GM18517 (cell line): Measurements from ENCODE around the gene ZC3HAV1.
"Not testable (repeated sequence)": the region's sequence is repeated elsewhere in the genome, so short reads cannot be mapped to it uniquely, and the experiment has no call there.

Experiments used
- ATAC-seq: cut with Tn5 transposase; IDR thresholded peaks from one replicate; pipeline ENCODE4 v1.9.1; 2021; ENCODE audit warnings: mild to moderate bottlenecking, moderate library complexity; ENCODE audit not compliant: unreplicated experiment

The ZC3HAV1 gene

DNA sequence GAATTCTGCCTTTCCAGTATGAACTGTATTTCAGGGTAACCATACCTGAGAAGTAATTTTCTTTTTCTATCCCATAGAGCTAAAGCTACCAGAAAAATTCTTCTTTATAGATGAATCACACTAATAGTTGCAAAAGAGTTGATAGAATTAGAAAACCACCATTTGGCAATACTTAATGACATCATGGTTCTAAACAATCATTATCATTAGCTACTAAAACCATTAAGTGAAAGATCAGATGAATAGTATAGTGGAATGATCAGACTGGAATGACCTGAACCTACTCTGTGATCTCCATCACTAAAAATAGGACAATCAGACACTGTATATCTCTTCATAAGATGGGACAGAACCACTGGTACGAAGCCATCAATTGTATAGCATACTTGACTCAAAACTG, 53.8 kb downstream of the ZC3HAV1 start:
- no peak for ATAC-seq

GRCh38 chr7:139054656-139055055, 54.9 kb downstream of the ZC3HAV1 start:
- ATAC-seq, result not testable (repeated sequence)

DNA sequence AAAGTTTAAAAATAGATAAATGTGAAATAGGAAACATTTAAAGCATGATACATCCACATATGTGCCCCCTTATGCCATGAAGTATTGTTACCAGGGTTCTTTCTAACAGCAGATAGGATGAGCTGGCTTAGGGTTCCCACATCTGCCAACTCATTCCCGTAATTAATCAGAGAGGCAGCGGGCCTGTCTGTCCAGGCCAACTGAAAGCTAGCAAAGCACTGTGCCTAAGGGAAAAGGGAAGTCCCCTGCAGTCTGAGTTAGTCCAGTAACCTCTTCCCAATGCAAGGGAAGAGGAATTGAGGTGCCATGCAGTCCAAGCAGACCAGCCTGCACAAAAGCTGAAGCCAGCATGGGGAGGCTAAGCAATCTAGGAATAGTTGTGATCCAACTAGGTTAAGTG, 55.4 kb downstream of the ZC3HAV1 start:
- ATAC-seq, result no peak

DNA sequence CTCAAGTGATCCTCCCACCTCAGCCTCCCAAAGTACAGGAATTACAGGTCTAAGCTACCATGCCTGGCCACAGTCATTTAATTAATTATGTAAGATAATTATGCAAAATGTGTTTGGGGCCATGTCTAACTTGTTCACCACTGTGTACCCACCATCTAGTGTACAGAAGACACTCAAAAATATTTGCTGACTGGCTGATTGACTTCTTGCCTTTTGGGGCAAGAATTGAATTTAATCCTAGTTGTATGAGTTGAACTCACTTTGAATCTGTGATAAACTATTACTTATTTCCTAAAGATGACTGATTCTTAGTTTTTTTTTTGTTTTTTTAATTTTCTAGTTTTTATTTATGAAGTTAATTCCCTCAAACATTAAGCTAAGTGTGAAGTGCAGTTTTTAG, 57.9 kb downstream of the ZC3HAV1 start:
- no peak for ATAC-seq

- ATAC-seq, result no peak
Observed at GRCh38 chr7:139049936-139050335, 59.6 kb downstream of the ZC3HAV1 start.

DNA sequence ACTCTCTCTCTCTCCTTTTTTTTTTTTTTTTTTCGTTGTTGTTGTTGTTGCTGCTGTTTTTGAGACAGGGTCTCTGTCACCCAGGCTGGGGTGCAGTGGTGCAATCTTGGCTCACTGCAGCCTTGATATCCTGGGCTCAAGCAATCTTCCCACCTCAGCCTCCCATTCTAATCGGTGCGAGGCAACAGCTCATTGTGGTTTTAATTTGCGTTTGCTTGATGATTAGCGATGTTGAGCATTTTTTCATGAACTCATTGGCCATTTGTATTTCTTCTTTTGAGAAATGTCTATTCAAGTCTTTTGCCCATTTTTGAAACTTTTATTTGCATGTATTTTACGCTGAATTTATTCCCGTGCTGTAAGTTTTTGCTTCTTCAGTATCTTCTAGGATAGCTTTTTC, 60.4 kb downstream of the ZC3HAV1 start:
- ATAC-seq, result no peak

DNA sequence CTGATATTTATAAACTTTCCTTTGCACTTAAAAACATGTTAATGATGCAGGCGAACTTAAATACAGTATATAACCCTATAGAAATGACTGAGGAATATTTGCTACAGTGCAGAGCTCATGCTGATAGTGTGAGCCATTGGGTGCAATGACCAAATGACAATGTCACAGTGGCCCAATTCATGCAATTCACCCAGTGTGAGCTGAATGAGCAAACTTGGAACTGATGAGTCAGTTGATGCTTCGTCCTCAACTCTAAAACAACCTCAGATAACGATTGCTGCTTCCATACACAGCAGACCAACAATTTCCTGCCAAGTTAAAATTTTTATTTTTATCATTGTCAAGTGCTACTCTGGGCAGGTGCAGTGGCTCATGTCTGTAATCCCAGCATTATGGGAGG, 61.5 kb downstream of the ZC3HAV1 start:
- ATAC-seq, result no peak

GRCh38 chr7:139046143-139046542, 63.4 kb downstream of the ZC3HAV1 start:
- no peak for ATAC-seq

DNA sequence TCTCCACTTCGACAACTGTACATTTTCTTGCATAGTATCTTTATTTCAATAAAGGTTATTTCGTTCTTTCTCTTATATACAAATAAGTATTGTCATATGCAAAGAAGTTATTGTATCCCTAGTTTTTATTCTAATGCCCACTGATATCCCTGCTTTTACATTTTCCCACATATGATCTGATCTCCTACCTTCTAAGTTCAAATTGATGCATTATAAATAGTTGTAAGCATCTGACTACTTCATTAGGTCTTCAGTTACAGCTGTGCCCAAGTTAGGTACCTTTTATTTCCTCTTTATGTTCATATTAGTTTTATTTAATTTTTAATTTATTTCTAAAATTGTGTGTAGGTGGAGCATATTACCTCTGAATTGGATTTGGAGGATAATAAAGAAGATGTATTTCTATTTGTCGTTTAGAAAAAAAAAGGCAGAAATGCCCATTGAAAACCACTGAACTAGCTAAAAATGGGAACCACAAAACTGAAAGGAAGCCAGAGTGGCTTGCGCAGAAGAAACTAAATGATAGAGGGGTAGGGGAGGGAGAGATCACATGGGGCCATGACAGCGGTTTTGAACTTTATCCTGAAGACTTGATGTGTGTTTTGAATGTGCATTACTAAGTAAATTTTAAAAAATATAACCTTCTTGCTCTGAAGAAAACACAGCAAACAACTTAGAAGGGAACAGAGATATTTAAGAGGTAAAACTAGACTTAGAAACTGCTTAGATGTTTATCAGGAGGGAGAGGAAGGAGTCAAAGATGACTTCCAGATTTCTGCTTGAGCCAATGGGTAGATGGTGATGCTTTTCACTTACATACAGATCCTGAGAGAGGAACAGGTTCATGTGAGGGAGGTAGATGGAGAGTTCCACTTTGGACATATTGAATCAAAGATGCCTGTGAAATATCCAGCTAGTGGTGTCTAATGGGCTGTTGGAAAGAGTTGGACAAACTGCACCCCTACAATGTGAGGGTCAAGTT, 64.4 kb downstream of the ZC3HAV1 start:
- no peak for ATAC-seq

GRCh38 chr7:139043823-139044812, 65.4 kb downstream of the ZC3HAV1 start:
- ATAC-seq, result peak; percentile 57

DNA sequence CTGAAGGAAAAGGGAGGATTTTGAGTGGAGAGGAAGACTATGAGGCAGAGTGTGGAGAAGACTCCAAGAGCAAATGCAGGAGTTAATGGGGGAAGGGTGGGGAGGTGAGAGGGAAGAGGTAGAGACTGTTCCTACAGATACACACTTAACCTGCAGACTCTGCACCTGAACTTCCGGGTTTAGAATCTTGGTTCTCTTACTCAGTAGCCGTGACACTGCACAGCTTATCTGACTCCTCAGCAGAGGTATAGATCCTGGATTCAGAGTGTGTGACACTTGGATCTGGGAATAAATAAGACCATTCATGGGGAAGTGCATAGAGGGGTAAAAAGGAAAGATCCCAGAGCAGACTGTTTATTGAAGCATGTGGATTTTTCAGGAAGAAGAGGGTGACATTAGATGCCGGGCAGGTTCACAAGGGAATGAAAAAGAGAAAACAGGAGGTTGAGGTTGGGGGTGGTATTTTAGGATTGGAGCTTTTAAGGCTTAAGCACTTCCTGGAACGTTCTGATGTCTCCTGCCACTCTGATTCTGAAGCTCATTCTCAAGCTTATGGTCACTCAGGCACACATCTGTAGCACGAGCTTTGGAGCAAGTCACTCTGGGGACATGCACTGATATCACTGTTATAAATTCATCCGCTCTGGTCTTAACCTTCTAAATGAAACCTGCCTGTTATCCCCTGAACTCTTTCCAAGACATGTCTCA, 68.0 kb downstream of the ZC3HAV1 start:
- ATAC-seq, result no peak

DNA sequence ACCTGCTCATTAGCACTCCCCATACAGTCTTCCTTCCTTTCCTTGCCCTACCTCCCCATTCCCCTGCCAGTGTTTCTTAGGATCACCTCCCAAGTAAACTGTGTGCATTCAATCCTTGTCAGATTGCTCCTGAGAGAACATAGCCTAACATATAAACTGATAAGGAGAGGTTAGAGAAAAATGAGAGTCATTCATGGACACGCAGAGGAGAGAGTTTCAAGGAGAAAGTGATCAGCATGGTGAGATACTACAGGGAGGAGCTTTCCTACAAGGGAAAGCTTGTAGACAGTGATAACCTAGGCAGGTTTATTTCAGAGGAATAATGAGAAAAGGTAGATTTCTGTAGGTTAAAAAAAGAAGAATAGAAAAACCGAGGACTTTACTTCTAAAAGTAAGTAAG, 70.8 kb downstream of the ZC3HAV1 start:
- no peak for ATAC-seq

DNA sequence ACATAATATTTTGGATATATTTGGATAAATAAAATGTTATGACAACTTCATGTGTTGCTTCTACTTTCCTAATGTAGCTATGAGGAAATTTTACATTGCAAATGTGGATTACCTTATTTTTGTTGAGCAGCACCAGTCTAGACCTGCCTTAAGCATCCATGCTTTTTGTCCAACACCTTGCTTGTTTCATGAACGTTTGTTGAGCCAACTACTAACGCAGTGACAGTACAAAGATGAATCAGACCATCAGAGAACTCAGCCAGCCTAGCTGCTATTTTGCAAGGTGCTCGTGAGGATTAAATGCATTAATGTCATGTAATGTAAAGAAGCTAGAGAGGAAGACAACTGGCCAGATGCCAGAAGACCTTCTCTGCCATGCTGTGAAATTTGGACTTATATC, 72.6 kb downstream of the ZC3HAV1 start:
- ATAC-seq, result no peak

- peak; percentile 83 for ATAC-seq
Observed at GRCh38 chr7:139035586-139036353, 73.8 kb downstream of the ZC3HAV1 start, which contains the start of gene ZC3HAV1L. ZC3HAV1L (minus strand) TSS chr7:139036042; CDS start chr7:139036017, 25 bp downstream.

DNA sequence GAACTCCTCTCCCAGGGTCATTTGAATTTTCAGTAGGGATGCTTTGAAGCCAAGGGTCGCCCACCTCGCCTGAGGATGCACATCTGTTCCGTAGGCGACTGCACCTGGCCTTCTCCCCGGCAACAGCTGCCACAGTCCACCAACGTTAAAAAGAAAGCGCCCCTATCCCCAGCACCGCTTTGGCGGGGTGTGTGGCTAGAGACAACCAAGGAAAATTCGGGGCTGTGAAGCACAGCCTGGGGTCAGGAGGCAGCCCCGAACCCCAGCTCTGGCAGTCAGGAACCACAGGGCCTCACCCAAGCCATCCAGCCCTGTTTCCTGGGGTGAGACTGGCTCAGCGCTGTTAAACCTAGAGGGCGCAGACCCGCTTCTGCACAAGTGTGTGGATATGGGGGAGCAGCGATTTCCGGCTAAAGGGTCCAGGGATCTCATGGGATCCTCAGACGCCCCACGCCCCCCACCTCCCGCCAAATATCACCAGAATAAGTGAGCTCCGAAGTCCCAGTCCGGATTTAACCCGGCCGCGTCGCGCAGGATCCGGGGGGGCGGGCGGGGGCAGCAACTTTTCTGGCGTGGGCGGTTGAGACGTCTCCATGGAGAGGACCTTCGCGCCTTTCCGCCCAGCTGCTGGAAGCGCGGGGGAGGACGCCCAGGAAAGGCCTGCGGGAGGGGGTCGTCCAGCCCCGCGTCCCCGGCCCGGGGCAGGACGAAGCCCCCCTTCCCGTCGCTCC, 74.5 kb downstream of the ZC3HAV1 start:
- ATAC-seq, result peak; percentile 38

- ATAC-seq, result no peak
Observed at GRCh38 chr7:139034336-139034735, 75.2 kb downstream of the ZC3HAV1 start.

GRCh38 chr7:139033346-139034114, 76.0 kb downstream of the ZC3HAV1 start:
- no peak for ATAC-seq

GRCh38 chr7:139032473-139032872, 77.0 kb downstream of the ZC3HAV1 start:
- no peak for ATAC-seq

- ATAC-seq, result no peak
Observed at GRCh38 chr7:139029353-139029752, 80.2 kb downstream of the ZC3HAV1 start.
